ENCODE results near the gene MSN. TPM values are rescaled to one million over a fixed set of nuclear protein-coding genes. Genes with fewer than 3 reads are reported as not detected.
"Not testable (repeated sequence)": the region's sequence is repeated elsewhere in the genome, so short reads cannot be mapped to it uniquely, and the experiment has no call there.

Gene MSN
- total RNA-seq, 1 donor, result 469 TPM

GRCh38 chrX:65726715-65727114 is 59.3 kb downstream of the MSN start:
- H3K27me3 ChIP-seq (ENCODE audit: insufficient read depth, low read length), result no peaks in the 10 kb centered on the region
- no peaks in the 10 kb centered on the region for H3K9me3 ChIP-seq (ENCODE audit: low read depth, low read length)
- H3K4me1 ChIP-seq (ENCODE audit: insufficient read depth, low read length), result peaks cover 51% of the 10 kb centered on the region
- no peak overlapping the region for H3K4me3 ChIP-seq (ENCODE audit: low read length)

GRCh38 chrX:65731684-65732289 is 64.3 kb downstream of the MSN start:
- Histone ChIP-seq H3K9me3 (ENCODE audit: low read depth, low read length) (no peaks in the 10 kb centered on the region), H3K4me1 (ENCODE audit: insufficient read depth, low read length) (peaks cover 7% of the 10 kb centered on the region), H3K27me3 (ENCODE audit: insufficient read depth, low read length) (no peaks in the 10 kb centered on the region), H3K4me3 (ENCODE audit: low read length) (no peak overlapping the region)

GRCh38 chrX:65740909-65741308 is 73.5 kb downstream of the MSN start:
- Histone ChIP-seq H3K27me3 (ENCODE audit: insufficient read depth, low read length) (no peaks in the 10 kb centered on the region), H3K4me3 (ENCODE audit: low read length) (no peak overlapping the region), H3K9me3 (ENCODE audit: low read depth, low read length) (no peaks in the 10 kb centered on the region), H3K4me1 (ENCODE audit: insufficient read depth, low read length) (peaks cover 20% of the 10 kb centered on the region)

- Histone ChIP-seq H3K4me3 (ENCODE audit: low read length) (no peak overlapping the region), H3K27me3 (ENCODE audit: insufficient read depth, low read length) (no peaks in the 10 kb centered on the region), H3K4me1 (ENCODE audit: insufficient read depth, low read length) (peaks cover 20% of the 10 kb centered on the region)
Measured at GRCh38 chrX:65741823-65742222, 74.4 kb downstream of the MSN start.

GRCh38 chrX:65744965-65745364 is 77.5 kb downstream of the MSN start:
- no peak overlapping the region for H3K4me3 ChIP-seq (ENCODE audit: low read length)
- H3K27me3 ChIP-seq (ENCODE audit: insufficient read depth, low read length), result no peaks in the 10 kb centered on the region
- no peaks in the 10 kb centered on the region for H3K9me3 ChIP-seq (ENCODE audit: low read depth, low read length)
- peaks cover 20% of the 10 kb centered on the region for H3K4me1 ChIP-seq (ENCODE audit: insufficient read depth, low read length)

More at GRCh38 chrX:65741823-65742222, 74.4 kb downstream of the MSN start:
- no peaks in the 10 kb centered on the region for H3K9me3 ChIP-seq (ENCODE audit: low read depth, low read length)

GRCh38 chrX:65745427-65745826 is 78.0 kb downstream of the MSN start:
- Histone ChIP-seq H3K27me3 (ENCODE audit: insufficient read depth, low read length) (no peaks in the 10 kb centered on the region), H3K9me3 (ENCODE audit: low read depth, low read length) (no peaks in the 10 kb centered on the region), H3K4me3 (ENCODE audit: low read length) (no peak overlapping the region), H3K4me1 (ENCODE audit: insufficient read depth, low read length) (peaks cover 23% of the 10 kb centered on the region)

- Histone ChIP-seq H3K27me3 (ENCODE audit: insufficient read depth, low read length) (no peaks in the 10 kb centered on the region), H3K9me3 (ENCODE audit: low read depth, low read length) (no peaks in the 10 kb centered on the region), H3K4me3 (ENCODE audit: low read length) (no peak overlapping the region), H3K4me1 (ENCODE audit: insufficient read depth, low read length) (peaks cover 29% of the 10 kb centered on the region)
Measured at GRCh38 chrX:65745992-65746391, 78.5 kb downstream of the MSN start.

GRCh38 chrX:65750674-65751469 is 83.4 kb downstream of the MSN start:
- H3K27me3 ChIP-seq (ENCODE audit: insufficient read depth, low read length), result no peaks in the 10 kb centered on the region
- H3K4me1 ChIP-seq (ENCODE audit: insufficient read depth, low read length), result peaks cover 26% of the 10 kb centered on the region
- no peaks in the 10 kb centered on the region for H3K9me3 ChIP-seq (ENCODE audit: low read depth, low read length)
- no peak overlapping the region for H3K4me3 ChIP-seq (ENCODE audit: low read length)

- peaks cover 26% of the 10 kb centered on the region for H3K4me1 ChIP-seq (ENCODE audit: insufficient read depth, low read length)
- H3K27me3 ChIP-seq (ENCODE audit: insufficient read depth, low read length), result no peaks in the 10 kb centered on the region
- H3K4me3 ChIP-seq (ENCODE audit: low read length), result no peak overlapping the region
- no peaks in the 10 kb centered on the region for H3K9me3 ChIP-seq (ENCODE audit: low read depth, low read length)
Measured at GRCh38 chrX:65751519-65751918, 84.1 kb downstream of the MSN start.

- no peak overlapping the region for H3K4me3 ChIP-seq (ENCODE audit: low read length)
- no peaks in the 10 kb centered on the region for H3K9me3 ChIP-seq (ENCODE audit: low read depth, low read length)
- H3K27me3 ChIP-seq (ENCODE audit: insufficient read depth, low read length), result no peaks in the 10 kb centered on the region
- H3K4me1 ChIP-seq (ENCODE audit: insufficient read depth, low read length), result peaks cover 26% of the 10 kb centered on the region
Measured at GRCh38 chrX:65752294-65752693, 84.8 kb downstream of the MSN start.

- peaks cover 19% of the 10 kb centered on the region for H3K4me1 ChIP-seq (ENCODE audit: insufficient read depth, low read length)
- H3K27me3 ChIP-seq (ENCODE audit: insufficient read depth, low read length), result no peaks in the 10 kb centered on the region
- no peak overlapping the region for H3K4me3 ChIP-seq (ENCODE audit: low read length)
- H3K9me3 ChIP-seq (ENCODE audit: low read depth, low read length), result no peaks in the 10 kb centered on the region
Measured at GRCh38 chrX:65755786-65756185, 88.3 kb downstream of the MSN start.

GRCh38 chrX:65757943-65758342 is 90.5 kb downstream of the MSN start:
- Histone ChIP-seq H3K9me3 (ENCODE audit: low read depth, low read length) (no peaks in the 10 kb centered on the region), H3K27me3 (ENCODE audit: insufficient read depth, low read length) (no peaks in the 10 kb centered on the region), H3K4me3 (ENCODE audit: low read length) (no peak overlapping the region)

GRCh38 chrX:65758505-65758904 is 91.1 kb downstream of the MSN start:
- no peak overlapping the region for H3K4me3 ChIP-seq (ENCODE audit: low read length)

More at GRCh38 chrX:65757943-65758342, 90.5 kb downstream of the MSN start:
- H3K4me1 ChIP-seq (ENCODE audit: insufficient read depth, low read length), result no peaks in the 10 kb centered on the region

GRCh38 chrX:65759525-65759924 is 92.1 kb downstream of the MSN start:
- not testable (repeated sequence) for H3K4me3 ChIP-seq (ENCODE audit: low read length); H3K4me1 ChIP-seq (ENCODE audit: insufficient read depth, low read length); H3K9me3 ChIP-seq (ENCODE audit: low read depth, low read length)

More at GRCh38 chrX:65758505-65758904, 91.1 kb downstream of the MSN start:
- no peaks in the 10 kb centered on the region for H3K27me3 ChIP-seq (ENCODE audit: insufficient read depth, low read length)
- no peaks in the 10 kb centered on the region for H3K4me1 ChIP-seq (ENCODE audit: insufficient read depth, low read length)
- no peaks in the 10 kb centered on the region for H3K9me3 ChIP-seq (ENCODE audit: low read depth, low read length)

GRCh38 chrX:65769564-65770292 is 102.3 kb downstream of the MSN start:
- Histone ChIP-seq H3K9me3 (ENCODE audit: low read depth, low read length) (no peaks in the 10 kb centered on the region), H3K27me3 (ENCODE audit: insufficient read depth, low read length) (no peaks in the 10 kb centered on the region), H3K4me3 (ENCODE audit: low read length) (no peak overlapping the region)

More at GRCh38 chrX:65759525-65759924, 92.1 kb downstream of the MSN start:
- H3K27me3 ChIP-seq (ENCODE audit: insufficient read depth, low read length), result not testable (repeated sequence)

More at GRCh38 chrX:65769564-65770292, 102.3 kb downstream of the MSN start:
- H3K4me1 ChIP-seq (ENCODE audit: insufficient read depth, low read length), result no peaks in the 10 kb centered on the region
